Ovary (tissue), 3 donors: ENCODE measurements around the gene MEAK7.

Experiments
- POLR2A ChIP-seq: fragments of 450-650 bp; IDR thresholded peaks from one replicate; pipeline ENCODE4 v1.6.1; 2017; ENCODE audit warnings: antibody characterized with exemption, mild to moderate bottlenecking, moderate library complexity
- TF ChIP-seq, protein P1 (sequence below), 3 donors: fragments of 450-650 bp in 2 of 3; fragments of 200-600 bp in 1 of 3; IDR thresholded peaks; one replicate each; pipeline versions ENCODE4 v1.5.1 to v1.8.0; 2016 to 2022; ENCODE audit warnings: antibody characterized with exemption in 3 of 3, mild to moderate bottlenecking in 1 of 3
- donor health status: DM: no; HTN: no; CAD: no.

DNA sequence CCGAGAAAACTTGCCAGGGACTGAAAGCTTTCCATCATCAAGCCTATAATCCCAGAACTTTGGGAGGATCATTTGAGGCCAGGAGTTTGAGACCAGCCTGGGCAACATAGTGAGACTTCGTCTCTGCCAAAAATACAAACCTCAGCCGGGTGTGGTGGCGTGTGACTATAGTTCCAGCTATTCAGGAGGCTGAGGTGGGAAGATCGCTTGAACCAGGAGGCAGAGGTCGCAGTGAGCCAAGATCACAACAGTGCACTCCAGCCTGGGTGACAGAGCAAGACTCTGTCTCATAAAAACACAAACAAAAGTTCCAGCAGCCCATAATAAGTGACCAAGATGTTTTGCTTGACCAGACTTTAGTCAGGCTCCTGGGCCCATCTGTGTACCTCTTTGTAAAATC lies 1.9 kb downstream of the MEAK7 start:
- no peak for TF ChIP-seq POLR2A
- TF ChIP-seq, protein P1, sequence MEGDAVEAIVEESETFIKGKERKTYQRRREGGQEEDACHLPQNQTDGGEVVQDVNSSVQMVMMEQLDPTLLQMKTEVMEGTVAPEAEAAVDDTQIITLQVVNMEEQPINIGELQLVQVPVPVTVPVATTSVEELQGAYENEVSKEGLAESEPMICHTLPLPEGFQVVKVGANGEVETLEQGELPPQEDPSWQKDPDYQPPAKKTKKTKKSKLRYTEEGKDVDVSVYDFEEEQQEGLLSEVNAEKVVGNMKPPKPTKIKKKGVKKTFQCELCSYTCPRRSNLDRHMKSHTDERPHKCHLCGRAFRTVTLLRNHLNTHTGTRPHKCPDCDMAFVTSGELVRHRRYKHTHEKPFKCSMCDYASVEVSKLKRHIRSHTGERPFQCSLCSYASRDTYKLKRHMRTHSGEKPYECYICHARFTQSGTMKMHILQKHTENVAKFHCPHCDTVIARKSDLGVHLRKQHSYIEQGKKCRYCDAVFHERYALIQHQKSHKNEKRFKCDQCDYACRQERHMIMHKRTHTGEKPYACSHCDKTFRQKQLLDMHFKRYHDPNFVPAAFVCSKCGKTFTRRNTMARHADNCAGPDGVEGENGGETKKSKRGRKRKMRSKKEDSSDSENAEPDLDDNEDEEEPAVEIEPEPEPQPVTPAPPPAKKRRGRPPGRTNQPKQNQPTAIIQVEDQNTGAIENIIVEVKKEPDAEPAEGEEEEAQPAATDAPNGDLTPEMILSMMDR (IDR thresholded peaks at IDR 0.05) = no peak
